ENCODE results near the gene TSPEAR.
"Not testable (repeated sequence)": the region's sequence is repeated elsewhere in the genome, so short reads cannot be mapped to it uniquely, and the experiment has no call there.

The TSPEAR gene

GRCh38 chr21:44555200-44555875 is 156.0 kb downstream of the TSPEAR start:
- no peak for DNase-seq (ENCODE audit: low read depth in 2 of 3, low spot score in 2 of 3)

- DNase-seq (ENCODE audit: low read depth in 2 of 3, low spot score in 2 of 3) = no peak
Observed at GRCh38 chr21:44552681-44553080, 158.7 kb downstream of the TSPEAR start.

GRCh38 chr21:44552136-44552535 is 159.2 kb downstream of the TSPEAR start:
- no peak for DNase-seq (ENCODE audit: low read depth in 2 of 3, low spot score in 2 of 3)

- DNase-seq (ENCODE audit: low read depth in 2 of 3, low spot score in 2 of 3) = no peak
Observed at GRCh38 chr21:44551340-44551961, 159.9 kb downstream of the TSPEAR start, which contains the start of gene KRTAP10-2. KRTAP10-2 (minus strand) TSS chr21:44551505; CDS start chr21:44551458, 47 bp downstream.

DNA sequence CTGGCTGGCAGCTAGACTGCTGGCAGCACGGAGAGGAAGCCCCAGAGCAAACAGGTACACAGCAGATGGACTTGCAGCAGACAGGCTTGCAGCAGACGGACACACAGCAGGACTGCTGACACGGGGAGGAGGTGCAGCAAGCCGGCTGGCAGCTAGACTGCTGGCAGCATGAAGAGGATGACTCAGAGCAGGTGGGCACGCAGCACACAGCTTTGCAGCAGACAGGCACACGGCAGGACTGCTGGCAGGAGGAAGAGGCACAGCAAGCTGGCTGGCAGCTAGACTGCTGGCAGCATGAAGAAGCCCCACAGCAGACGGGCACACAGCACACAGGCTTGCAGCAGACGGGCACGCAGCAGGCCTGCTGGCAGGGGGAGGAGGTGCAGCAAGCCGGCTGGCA is 160.6 kb downstream of the TSPEAR start:
- no peak for DNase-seq (ENCODE audit: low read depth in 2 of 3, low spot score in 2 of 3)

GRCh38 chr21:44550285-44550684 is 161.1 kb downstream of the TSPEAR start:
- DNase-seq (ENCODE audit: low read depth in 2 of 3, low spot score in 2 of 3) = not testable (repeated sequence)

- DNase-seq (ENCODE audit: low read depth in 2 of 3, low spot score in 2 of 3) = no peak
Observed at GRCh38 chr21:44549525-44550211, 161.7 kb downstream of the TSPEAR start.

DNA sequence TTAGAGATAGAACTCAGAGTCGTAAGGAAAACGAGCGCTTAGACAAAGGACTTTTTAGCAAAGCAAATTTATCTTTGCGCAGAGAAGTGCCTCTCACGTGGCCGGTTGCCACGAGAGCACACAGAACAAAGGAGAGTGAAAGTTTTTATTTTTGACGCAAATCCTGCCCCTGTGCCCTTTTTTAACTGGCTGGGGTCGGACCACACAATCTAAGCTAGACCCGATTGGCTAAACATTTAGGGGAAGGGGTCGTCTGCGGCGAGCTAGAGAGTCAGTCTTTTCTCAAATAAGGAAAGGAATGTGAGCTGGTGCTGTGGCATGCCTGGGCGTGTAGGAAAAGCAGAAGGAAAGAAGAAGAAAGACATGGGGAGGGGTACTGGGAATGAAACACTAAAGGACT is 162.4 kb downstream of the TSPEAR start:
- no peak for DNase-seq (ENCODE audit: low read depth in 2 of 3, low spot score in 2 of 3)

GRCh38 chr21:44548381-44548780 is 163.0 kb downstream of the TSPEAR start:
- DNase-seq (ENCODE audit: low read depth in 2 of 3, low spot score in 2 of 3) = no peak

- DNase-seq (ENCODE audit: low read depth in 2 of 3, low spot score in 2 of 3) = no peak
Observed at GRCh38 chr21:44547656-44548331, 163.6 kb downstream of the TSPEAR start.

DNA sequence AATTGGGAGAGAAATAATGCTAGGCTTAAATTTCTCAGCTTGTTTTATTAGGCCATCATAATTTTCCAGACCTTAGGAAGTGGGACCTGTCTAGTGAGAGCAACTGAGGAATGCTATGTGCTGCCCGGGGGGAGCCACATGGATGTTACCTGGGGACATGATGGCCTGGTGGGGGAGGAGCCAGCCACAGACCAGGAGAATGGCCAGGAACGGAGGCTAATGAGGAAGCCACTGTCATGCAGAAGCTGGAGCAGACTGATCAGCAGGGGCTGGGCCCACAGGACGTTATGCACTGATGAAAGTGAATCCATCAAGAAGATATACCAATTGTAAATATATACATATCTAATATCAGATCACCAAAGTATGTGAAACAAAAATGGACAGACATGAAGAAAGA is 166.8 kb downstream of the TSPEAR start:
- no peak for DNase-seq (ENCODE audit: low read depth in 2 of 3, low spot score in 2 of 3)

- no peak for DNase-seq (ENCODE audit: low read depth in 2 of 3, low spot score in 2 of 3)
Observed at GRCh38 chr21:44542716-44543115, 168.7 kb downstream of the TSPEAR start.

DNA sequence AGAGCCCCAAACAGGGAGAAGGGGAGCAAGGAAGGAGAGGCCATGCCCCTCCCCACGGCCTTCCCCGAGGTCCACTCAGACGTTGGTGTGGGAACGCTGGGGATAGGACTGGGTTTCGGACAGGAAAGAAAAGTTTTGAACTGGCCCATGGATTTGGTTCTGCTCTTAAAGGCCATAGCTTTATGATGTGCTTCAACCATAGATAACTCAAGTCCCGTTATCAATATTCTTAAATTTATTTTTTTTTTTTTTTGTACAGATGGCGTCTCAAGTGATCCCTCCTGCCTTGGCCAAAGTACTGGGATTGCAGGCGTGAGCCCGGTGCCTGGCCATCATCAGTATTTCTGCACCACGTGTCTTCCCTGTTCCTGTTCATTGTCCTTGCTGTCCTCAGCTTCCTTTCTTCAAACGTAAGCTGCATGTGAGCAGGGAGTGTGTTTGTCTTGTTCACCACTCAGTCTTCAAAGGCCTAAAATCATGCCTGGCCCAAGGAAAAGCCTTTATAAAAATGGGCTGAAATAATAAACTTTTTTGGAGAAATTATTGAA is 170.6 kb downstream of the TSPEAR start:
- DNase-seq (ENCODE audit: low read depth in 2 of 3, low spot score in 2 of 3) = no peak

DNA sequence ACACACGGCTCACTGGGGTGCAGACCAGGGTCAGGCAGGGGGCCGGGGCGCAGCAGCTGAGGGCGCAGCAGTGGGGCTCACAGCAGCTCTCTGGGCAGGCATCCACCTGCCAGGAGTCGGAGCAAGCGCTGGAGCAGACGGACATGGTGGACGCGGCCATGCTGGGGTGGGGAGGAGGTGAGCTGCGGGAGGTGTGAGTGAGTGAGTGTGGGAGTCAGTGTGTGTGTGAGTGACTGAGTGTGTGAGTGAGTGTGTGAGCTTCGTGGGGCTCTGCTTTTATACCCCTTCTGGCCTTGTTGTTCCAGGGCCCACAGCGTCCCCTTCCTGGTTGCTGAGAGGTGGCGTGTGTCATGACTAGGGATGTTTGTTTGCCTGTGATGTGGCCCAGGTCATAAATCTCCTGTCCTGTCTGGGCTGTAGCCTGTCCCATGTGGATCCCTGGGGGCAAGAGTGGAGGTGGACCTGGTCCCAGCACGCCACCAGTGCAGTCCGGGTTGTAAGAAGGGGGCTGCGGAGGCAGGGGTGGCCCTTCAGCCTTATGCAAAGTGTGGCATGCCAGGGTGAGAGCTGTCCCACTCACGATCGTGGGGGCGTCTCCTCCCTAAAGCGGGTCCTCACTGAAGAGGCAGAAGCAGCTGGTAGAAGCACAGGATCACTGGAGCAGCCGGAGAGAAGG is 171.2 kb downstream of the TSPEAR start, which contains the start of gene KRTAP10-1:
TSS of gene KRTAP10-1 (minus strand) at position 205 of the 676 bp plus-strand sequence. CDS start at position 160, 45 bp downstream.
- DNase-seq (ENCODE audit: low read depth in 2 of 3, low spot score in 2 of 3) = no peak

DNA sequence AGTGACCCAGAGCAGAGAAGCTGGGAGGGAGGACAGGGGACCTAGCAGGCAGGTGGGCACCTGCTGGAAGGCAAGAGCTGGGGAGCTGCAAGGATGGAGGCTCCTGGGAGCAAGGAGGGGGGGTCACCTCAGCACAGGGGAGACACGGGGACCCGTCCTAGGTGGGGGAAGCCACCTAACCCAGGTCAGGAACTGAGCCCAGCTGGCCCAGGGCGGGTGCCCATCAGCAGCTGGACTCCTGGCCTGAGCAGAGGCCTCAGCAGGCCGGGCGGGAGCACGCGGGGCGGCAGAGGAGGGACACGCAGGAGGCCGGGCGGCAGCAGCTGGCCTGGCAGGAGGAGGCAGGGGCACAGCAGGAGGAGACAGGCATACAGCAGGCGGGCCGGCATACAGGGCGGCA is 172.3 kb downstream of the TSPEAR start:
- no peak for DNase-seq (ENCODE audit: low read depth in 2 of 3, low spot score in 2 of 3)

DNA sequence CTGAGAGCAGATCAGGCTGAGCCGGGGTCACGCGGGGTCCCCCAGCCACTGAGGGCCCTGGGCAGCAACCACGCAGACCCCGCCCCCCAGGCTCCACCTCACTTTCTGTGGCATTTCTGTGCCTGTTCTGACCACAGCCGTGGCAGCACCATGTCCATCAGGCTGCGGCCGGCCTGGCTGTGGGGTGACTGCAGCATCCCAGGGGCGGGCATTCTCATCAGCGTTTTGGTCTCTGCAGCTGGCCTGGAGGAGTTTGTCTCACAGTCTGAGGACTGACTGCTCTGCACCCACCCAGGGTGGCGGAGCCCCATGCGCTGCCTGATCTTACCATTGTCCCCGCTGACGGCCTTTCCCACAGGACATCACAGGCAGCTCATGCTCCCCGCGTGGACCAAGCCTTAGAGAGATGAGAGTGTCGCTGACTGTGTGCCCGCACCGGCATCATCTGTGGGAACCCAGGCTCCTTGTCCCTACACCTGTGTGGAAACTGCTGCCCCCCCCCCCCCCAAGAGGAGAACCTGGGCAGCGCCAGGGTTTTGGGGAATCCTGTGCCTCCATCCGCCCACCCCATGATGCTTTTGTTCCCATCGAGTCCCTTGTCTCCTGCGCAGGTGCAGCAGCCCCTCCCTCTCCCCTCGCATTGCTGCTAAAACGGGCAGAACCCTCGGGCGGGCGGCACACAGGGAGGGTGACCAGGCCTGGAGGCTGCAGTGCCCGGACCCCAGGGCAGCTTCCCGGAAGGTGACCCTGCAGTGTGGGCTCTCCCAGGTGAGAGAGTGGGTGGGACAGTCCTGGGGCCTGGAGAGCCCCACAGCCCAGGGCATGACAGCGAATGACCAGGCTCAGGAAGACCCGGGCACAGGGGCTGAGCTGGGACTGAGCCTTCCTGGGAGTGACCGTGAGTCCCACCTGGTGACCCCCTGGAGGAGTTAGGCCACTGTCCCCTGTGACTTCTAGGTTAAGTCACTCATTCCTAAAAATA is 173.2 kb downstream of the TSPEAR start:
- DNase-seq (ENCODE audit: low read depth in 2 of 3, low spot score in 2 of 3) = no peak

GRCh38 chr21:44535963-44536362 is 175.4 kb downstream of the TSPEAR start:
- DNase-seq (ENCODE audit: low read depth in 2 of 3, low spot score in 2 of 3) = no peak

GRCh38 chr21:44534688-44535087 is 176.7 kb downstream of the TSPEAR start:
- no peak for DNase-seq (ENCODE audit: low read depth in 2 of 3, low spot score in 2 of 3)

GRCh38 chr21:44533891-44534627 is 177.3 kb downstream of the TSPEAR start:
- DNase-seq (ENCODE audit: low read depth in 2 of 3, low spot score in 2 of 3) = no peak

Measured in activated CD8-positive, alpha-beta memory T cell treated with anti-CD3 and anti-CD28 coated beads for 48 hours (primary cell).